GM12864 (cell line): Measurements from ENCODE around the gene AGPAT3.

Experiments used
- DNase-seq: peaks from one replicate; pipeline ENCODE4 v3.0.0-alpha.2; 2011; ENCODE audit warnings: low read depth
- H3K4me3 ChIP-seq: 2 replicates; pipeline ENCODE4 v1.5.1; 2011; ENCODE audit warnings: mild to moderate bottlenecking, low read depth, low read length, control low read depth
- CTCF ChIP-seq: IDR thresholded peaks from 2 replicates; pipeline ENCODE4 v1.5.1; 2011; ENCODE audit warnings: low read depth, mild to moderate bottlenecking, moderate library complexity, low read length, control low read depth, inconsistent platforms; ENCODE audit errors: missing control alignments

Gene AGPAT3

GRCh38 chr21:43855955-43856354 is 9.1 kb upstream of the AGPAT3 start:
- TF ChIP-seq CTCF: no peak
- no peak for DNase-seq
- no peak overlapping the region for H3K4me3 ChIP-seq

GRCh38 chr21:43858806-43859648 is 6.0 kb upstream of the AGPAT3 start:
- DNase-seq: no peak
- H3K4me3 ChIP-seq: no peak overlapping the region
- no peak for TF ChIP-seq CTCF

- no peak for DNase-seq
- TF ChIP-seq CTCF: no peak
- no peak overlapping the region for H3K4me3 ChIP-seq
Measured at GRCh38 chr21:43859747-43860214, 5.2 kb upstream of the AGPAT3 start.

- no peak for TF ChIP-seq CTCF
- no peak overlapping the region for H3K4me3 ChIP-seq
- no peak for DNase-seq
Measured at GRCh38 chr21:43861706-43862105, 3.3 kb upstream of the AGPAT3 start.

- DNase-seq: no peak
- TF ChIP-seq CTCF: no peak
- peak overlapping the region; percentile 80 for H3K4me3 ChIP-seq
Measured at GRCh38 chr21:43864313-43864961, 586 bp upstream of the AGPAT3 start.

GRCh38 chr21:43865540-43866259 is 677 bp downstream of the AGPAT3 start:
- DNase-seq: no peak
- no peak for TF ChIP-seq CTCF
- peak overlapping the region; percentile 80 for H3K4me3 ChIP-seq
